ENCODE measurements around the gene MOB3A. TPM values are rescaled to one million over a fixed set of nuclear protein-coding genes. Genes with fewer than 3 reads are reported as not detected.

Gene MOB3A
- total and polyA plus RNA-seq, 4 donors = 3.4 to 8.7 (median 6.5) TPM

DNA sequence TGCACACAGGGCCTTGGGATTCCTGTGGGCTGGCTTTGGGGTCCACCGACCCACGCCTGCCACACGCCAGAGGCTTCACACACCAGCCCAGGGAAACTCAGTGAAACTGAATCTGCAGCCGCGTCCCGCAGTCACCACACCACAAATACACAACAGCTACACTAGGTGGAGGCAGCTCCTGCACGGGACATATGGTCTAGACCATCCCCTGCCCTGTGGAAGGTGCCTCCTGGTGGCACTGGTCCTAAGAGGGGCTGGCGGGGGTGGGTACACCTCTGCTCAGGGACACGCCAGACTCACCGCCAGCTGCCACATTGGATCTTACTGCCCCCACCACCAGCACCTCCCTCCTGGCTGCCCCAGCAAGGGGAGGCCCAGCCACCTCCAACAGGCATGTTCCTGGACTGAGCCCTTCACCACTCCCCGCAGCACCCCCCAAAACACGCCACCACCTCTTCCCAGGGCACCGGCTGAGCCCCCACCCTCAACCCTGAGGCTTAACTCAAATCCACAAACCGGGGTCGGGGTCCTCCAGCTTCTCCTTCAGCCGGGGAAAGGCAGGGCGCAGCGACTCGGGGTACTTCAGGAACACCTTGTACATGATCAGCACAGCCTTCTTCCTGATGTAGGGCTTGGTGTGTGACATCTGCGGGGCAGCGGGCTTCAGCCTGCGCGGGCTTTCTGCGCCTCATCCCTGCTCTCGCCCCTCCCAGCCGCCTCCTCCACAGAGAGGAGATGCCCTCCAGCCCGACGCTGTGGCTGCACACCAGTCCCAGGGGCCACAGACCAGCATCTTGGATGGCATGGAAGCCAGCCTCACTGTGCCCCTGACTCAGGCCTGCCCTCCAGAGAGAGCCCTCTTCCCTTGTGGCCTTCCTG, 34.0 kb upstream of the MOB3A start:
- TF ChIP-seq HNF4G (IDR thresholded peaks at IDR 0.05) (no peak), GABPA (IDR thresholded peaks at IDR 0.05 in 1 of 2, conservative IDR thresholded peaks at IDR 0.05 in 1 of 2) (no peak), RXRA (IDR thresholded peaks at IDR 0.05) (no peak), NR2F2 (IDR thresholded peaks at IDR 0.05) (no peak), FOXA1 (IDR thresholded peaks at IDR 0.05) (no peak), FOXA2 (IDR thresholded peaks at IDR 0.05) (no peak), JUND (IDR thresholded peaks at IDR 0.05) (no peak)
- TF ChIP-seq, protein P1, sequence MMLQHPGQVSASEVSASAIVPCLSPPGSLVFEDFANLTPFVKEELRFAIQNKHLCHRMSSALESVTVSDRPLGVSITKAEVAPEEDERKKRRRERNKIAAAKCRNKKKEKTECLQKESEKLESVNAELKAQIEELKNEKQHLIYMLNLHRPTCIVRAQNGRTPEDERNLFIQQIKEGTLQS (IDR thresholded peaks at IDR 0.05) = no peak
- TF ChIP-seq, protein P2, sequence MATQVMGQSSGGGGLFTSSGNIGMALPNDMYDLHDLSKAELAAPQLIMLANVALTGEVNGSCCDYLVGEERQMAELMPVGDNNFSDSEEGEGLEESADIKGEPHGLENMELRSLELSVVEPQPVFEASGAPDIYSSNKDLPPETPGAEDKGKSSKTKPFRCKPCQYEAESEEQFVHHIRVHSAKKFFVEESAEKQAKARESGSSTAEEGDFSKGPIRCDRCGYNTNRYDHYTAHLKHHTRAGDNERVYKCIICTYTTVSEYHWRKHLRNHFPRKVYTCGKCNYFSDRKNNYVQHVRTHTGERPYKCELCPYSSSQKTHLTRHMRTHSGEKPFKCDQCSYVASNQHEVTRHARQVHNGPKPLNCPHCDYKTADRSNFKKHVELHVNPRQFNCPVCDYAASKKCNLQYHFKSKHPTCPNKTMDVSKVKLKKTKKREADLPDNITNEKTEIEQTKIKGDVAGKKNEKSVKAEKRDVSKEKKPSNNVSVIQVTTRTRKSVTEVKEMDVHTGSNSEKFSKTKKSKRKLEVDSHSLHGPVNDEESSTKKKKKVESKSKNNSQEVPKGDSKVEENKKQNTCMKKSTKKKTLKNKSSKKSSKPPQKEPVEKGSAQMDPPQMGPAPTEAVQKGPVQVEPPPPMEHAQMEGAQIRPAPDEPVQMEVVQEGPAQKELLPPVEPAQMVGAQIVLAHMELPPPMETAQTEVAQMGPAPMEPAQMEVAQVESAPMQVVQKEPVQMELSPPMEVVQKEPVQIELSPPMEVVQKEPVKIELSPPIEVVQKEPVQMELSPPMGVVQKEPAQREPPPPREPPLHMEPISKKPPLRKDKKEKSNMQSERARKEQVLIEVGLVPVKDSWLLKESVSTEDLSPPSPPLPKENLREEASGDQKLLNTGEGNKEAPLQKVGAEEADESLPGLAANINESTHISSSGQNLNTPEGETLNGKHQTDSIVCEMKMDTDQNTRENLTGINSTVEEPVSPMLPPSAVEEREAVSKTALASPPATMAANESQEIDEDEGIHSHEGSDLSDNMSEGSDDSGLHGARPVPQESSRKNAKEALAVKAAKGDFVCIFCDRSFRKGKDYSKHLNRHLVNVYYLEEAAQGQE (IDR thresholded peaks at IDR 0.05) = no peak
- TF ChIP-seq, protein P3, sequence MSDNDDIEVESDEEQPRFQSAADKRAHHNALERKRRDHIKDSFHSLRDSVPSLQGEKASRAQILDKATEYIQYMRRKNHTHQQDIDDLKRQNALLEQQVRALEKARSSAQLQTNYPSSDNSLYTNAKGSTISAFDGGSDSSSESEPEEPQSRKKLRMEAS (IDR thresholded peaks at IDR 0.05) = no peak
- Histone ChIP-seq H3K4me1 (ENCODE audit: control insufficient read depth in 4 of 4, insufficient read depth in 4 of 4, low read length in 3 of 4) (peaks cover 0 to 11% (median 8%) of the 10 kb centered on the region in 4 donors), H3K27ac (ENCODE audit: low read depth in 1 of 2, low read length in 2 of 2) (no peak overlapping the region), H3K9me3 (ENCODE audit: control insufficient read depth in 4 of 4, low read length in 3 of 4) (no peaks in the 10 kb centered on the region), H3K36me3 (ENCODE audit: control insufficient read depth in 4 of 4, insufficient read depth in 3 of 4, low read depth in 1 of 4, low read length in 3 of 4) (peaks cover 14 to 46% (median 25%) of the 10 kb centered on the region in 4 donors), H3K4me3 (ENCODE audit: low read depth in 1 of 3, low read length in 3 of 3) (no peak overlapping the region), H3K27me3 (ENCODE audit: control insufficient read depth in 4 of 4, insufficient read depth in 4 of 4, low read length in 3 of 4) (no peaks in the 10 kb centered on the region), H3K9ac (ENCODE audit: low read depth in 1 of 2, low read length in 2 of 2) (no peak overlapping the region)
- DNase-seq (ENCODE audit: low spot score) = no peak
- 97% methylated on average over 28 of the region's 28 CpGs for WGBS

DNA sequence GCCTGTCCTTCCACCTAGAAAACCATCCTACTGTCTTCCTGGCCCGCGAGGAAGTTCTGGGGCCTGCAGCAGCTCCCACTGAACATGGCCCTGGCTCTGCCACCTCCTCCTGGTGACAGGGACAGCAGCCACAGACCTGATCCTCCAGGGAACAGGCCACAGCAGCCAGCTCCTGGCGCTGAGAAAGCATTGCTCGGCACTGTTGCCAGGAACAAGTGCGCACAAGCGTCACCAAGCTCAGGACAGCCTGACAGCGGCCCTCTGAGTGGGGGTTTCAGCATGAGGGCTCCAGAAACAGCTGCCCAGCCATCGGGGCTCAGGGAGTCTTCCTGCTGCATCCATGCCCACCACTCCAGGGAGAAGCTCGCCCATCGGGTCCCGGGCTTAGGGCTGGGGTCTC, 33.4 kb upstream of the MOB3A start:
- peaks cover 0 to 11% (median 8%) of the 10 kb centered on the region in 4 donors for H3K4me1 ChIP-seq (ENCODE audit: control insufficient read depth in 4 of 4, insufficient read depth in 4 of 4, low read length in 3 of 4)
- no peaks in the 10 kb centered on the region for H3K9me3 ChIP-seq (ENCODE audit: control insufficient read depth in 4 of 4, low read length in 3 of 4)
- WGBS = 97% methylated on average over 11 of the region's 11 CpGs
- DNase-seq (ENCODE audit: low spot score) = no peak
- no peak overlapping the region for H3K4me3 ChIP-seq (ENCODE audit: low read depth in 1 of 3, low read length in 3 of 3)
- no peak for TF ChIP-seq SP1 (IDR thresholded peaks at IDR 0.05)
- TF ChIP-seq, protein P4, sequence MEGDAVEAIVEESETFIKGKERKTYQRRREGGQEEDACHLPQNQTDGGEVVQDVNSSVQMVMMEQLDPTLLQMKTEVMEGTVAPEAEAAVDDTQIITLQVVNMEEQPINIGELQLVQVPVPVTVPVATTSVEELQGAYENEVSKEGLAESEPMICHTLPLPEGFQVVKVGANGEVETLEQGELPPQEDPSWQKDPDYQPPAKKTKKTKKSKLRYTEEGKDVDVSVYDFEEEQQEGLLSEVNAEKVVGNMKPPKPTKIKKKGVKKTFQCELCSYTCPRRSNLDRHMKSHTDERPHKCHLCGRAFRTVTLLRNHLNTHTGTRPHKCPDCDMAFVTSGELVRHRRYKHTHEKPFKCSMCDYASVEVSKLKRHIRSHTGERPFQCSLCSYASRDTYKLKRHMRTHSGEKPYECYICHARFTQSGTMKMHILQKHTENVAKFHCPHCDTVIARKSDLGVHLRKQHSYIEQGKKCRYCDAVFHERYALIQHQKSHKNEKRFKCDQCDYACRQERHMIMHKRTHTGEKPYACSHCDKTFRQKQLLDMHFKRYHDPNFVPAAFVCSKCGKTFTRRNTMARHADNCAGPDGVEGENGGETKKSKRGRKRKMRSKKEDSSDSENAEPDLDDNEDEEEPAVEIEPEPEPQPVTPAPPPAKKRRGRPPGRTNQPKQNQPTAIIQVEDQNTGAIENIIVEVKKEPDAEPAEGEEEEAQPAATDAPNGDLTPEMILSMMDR (IDR thresholded peaks at IDR 0.05; ENCODE audit: low read depth, low read length, missing input control) = no peak
- no peak for TF ChIP-seq EGR1 (IDR thresholded peaks at IDR 0.05; ENCODE audit: low read depth in 2 of 2)
- TF ChIP-seq, protein P2 (IDR thresholded peaks at IDR 0.05) = no peak
- no peak for TF ChIP-seq FOXA1 (IDR thresholded peaks at IDR 0.05)
- TF ChIP-seq GABPA (IDR thresholded peaks at IDR 0.05 in 1 of 2, conservative IDR thresholded peaks at IDR 0.05 in 1 of 2) = no peak
- TF ChIP-seq, protein P3 (IDR thresholded peaks at IDR 0.05) = no peak
- TF ChIP-seq NR2F2 (IDR thresholded peaks at IDR 0.05) = no peak
- TF ChIP-seq RAD21 (IDR thresholded peaks at IDR 0.05) = no peak
- TF ChIP-seq JUND (IDR thresholded peaks at IDR 0.05) = no peak
- no peaks in the 10 kb centered on the region for H3K27me3 ChIP-seq (ENCODE audit: control insufficient read depth in 4 of 4, insufficient read depth in 4 of 4, low read length in 3 of 4)
- peaks cover 14 to 52% (median 25%) of the 10 kb centered on the region in 4 donors for H3K36me3 ChIP-seq (ENCODE audit: control insufficient read depth in 4 of 4, insufficient read depth in 3 of 4, low read depth in 1 of 4, low read length in 3 of 4)
- no peak overlapping the region for H3K9ac ChIP-seq (ENCODE audit: low read depth in 1 of 2, low read length in 2 of 2)
- H3K27ac ChIP-seq (ENCODE audit: low read depth in 1 of 2, low read length in 2 of 2) = no peak overlapping the region
